Activated CD4-positive, CD25-positive, alpha-beta regulatory T cell treated with anti-CD3 and anti-CD28 coated beads, Interleukin-2, amount 50 U/mL, for 24 hours (primary cell): ENCODE data around the gene SPECC1L.

Source experiments
- ATAC-seq, 2 donors: fragments of 150-1000 bp; cut with Tn5 transposase; one replicate each; pipeline ENCODE4 v1.10.0; 2021; ENCODE audit warnings: mild to moderate bottlenecking in 1 of 2, moderate library complexity in 1 of 2

Gene SPECC1L

DNA sequence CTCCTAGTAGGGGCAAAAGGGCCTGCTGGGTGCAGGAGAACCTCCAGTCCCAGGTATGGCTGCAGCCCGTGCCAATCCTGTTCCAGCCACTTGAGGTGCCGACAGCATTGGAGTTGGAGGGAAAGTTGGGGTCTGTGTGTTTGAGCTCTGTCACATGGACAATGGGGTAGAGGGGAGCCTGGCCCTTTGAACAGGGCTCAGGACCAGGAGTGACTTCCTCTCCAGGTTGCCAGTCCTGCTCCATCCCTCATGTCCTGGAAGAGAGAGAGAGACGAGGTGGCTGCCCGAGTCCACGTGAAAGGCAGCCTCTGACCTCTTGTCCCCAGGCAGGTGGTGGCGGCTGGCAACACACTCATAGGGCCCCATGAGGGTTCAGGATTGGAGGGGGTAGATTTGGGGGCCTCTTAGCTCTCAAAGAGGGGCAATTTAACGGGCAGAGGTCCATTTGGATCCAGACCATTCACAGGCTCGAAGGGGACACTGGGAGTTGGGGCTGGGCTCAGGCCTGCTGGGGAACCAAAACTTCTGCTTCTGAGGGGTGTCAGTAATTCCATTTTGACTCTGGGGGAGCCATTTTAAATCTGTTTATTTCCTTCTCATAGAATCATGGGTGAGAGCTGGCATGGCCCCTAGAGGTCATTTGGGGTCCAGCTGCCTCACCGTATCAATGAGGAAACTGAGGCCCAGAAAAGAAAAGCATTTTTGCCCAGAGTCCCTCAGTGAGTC lies 160.8 kb downstream of the SPECC1L start:
- no peak for ATAC-seq

DNA sequence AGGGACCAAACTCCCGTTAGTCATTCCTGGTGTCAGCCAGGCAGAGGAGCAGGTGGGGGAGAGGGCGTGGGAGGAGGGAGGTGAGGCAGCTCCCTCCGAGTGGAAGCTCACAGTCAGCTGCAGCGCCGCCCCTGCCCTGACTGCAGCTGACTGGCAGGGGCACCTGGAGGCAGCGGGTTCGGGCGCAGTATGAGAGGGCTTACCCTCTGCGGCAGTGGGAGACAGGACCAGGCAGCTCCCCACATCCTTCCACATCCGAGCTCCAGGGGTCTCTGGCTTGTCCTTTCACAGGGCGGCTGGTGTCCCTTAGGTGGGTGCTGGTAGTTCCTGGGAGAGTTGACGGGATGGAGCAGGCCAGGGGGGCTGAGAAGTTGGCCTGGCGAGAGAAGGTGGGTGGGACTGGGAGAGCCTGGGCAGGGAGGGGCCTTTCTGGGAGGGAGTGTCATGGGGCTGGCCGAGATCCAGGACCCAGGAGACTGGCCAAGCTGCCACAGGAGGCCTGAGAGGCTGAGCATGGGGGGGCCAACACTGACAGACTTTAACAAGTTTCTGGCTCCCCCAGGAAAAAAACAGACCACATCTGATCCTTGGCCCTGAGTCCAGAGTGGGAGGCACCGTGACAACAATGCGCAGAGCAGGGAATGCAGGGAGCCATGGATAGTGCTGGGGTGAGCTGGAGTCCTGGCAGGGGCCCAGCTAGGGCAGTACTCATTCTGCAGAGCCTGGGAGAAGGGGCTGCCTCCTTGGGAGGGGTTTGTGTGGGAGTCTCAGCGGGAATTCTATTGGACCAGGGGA lies 161.6 kb downstream of the SPECC1L start:
- no peak for ATAC-seq

DNA sequence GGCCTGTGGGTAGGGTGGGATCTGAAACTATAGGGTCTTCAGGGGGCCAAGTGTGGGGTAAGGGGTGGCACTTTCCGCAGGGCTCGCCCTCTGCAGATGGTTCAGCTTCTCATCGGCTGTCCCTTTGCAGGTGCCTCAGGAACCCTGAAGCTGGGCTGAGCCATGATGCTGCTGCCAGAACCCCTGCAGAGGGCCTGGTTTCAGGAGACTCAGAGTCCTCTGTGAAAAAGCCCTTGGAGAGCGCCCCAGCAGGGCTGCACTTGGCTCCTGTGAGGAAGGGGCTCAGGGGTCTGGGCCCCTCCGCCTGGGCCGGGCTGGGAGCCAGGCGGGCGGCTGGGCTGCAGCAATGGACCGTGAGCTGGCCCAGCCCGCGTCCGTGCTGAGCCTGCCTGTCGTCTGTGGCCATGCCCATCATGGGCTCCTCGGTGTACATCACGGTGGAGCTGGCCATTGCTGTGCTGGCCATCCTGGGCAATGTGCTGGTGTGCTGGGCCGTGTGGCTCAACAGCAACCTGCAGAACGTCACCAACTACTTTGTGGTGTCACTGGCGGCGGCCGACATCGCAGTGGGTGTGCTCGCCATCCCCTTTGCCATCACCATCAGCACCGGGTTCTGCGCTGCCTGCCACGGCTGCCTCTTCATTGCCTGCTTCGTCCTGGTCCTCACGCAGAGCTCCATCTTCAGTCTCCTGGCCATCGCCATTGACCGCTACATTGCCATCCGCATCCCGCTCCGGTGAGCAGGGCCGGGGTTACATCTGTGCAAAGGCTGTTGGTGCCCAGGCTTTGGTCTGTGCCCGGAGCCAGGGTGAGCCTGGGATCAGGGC lies 162.6 kb downstream of the SPECC1L start:
- no peak for ATAC-seq

DNA sequence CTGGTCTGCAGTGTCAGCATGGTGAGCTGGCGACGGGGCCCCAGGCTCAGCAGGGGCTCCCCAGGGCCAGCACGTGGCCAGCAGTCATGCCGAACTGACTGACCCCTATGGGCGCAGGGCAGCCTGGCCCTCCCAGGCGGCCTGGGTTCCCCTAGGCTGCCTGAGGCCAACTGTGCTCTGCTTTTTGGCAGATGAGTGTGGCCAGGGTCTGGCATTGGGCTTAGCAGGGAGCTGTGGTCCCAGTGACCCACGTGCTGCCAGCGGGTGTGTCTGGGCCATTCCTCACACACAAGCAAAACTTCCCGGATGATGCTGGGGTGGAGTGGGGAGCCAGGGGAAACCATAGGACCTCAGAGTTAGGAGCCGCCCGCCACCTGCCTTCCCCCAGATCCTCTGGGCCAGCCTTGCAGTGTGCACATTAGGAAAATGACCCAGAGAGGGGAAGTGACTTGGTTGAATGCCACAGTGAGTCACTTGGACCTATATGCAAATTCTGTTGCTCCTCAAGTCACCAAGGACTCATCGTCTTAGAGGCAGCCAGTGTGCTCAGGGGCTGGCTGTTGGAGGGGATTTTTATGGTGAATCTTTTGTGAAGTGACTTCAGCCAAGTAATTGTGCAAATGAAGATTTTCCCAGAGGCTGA lies 163.3 kb downstream of the SPECC1L start:
- peak; percentile 86 to 88 for ATAC-seq

DNA sequence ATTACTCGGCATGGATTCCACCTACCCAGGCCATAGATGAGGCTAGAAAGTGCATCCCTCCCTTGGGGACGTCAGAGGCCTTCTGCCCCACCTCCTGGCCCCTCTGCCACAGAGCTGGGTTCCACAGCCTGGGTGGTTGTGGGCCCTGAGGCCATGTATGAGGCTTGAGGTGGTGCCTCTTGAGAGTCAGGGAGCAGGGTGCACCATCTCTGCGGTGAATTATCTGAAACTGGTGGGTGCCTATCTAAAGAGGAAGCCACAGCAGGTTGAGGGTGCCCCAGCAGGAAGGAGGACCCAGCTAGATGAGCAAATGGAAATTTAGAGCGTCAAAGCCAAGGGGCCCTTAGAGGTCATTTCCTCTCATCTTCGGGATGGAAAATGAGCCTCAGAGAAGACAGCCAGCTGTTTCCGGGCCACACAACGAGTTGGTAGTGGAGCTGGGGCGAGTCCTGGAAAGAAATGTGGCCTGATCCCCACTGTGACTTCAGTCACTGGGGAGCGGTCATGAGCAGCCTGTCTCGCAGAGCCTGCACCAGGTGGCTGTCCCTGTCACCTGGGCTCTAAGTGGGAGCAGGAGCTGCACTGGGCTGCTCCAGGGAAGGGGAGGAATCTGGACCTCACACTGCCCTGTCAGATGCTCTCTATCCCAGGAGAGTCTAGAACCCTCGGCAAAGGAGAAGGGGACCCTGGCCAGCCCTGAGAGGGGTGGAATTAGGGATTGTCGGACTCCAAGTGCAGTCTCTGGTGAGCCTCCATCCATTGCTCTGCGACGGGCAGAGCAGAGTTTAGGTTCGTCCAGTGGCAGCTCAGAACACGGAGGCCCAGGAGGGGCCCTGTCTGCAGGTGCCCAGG lies 164.1 kb downstream of the SPECC1L start:
- peak; percentile 75 to 78 for ATAC-seq

DNA sequence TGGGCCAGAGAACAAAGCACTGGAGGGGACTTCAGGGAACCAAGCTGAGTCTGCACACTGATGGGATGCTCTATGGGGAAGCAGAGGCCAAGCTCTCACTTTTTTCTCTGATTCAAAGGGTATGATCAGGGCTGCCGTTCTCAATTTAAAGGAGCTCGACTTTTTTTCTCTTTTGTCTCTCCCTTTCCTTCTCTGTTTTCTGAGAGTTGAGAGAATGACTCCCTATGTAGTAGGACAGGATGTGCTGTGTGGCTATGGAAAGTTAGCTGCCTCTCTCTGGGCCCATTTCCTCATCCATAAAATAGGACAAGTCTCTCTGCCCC lies 164.7 kb downstream of the SPECC1L start:
- no peak for ATAC-seq

DNA sequence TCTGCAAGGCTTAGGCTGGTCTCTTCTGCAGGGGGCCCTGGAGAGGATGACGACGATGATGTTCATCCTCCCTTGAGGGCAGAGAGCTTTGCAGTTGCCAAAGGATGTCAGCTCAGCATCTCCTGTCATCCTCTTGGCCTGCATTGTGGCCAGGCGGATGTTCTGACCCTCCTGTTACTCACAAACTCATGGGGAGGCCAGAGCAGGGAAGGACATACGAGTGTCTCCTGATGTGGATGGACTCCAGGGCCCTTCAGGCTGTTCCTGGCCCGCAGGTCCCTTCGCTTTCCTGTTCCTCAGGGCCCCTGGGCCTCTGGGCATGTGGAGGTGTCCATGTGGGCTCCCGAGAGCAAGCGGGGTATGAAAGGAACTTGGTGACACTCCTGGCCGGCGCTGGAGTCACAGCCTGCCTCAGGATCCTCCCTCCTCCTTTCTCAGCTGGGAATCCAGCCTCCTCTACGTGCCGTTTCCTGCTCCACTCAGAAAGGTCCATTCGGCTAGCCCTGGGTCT lies 165.3 kb downstream of the SPECC1L start:
- ATAC-seq, result no peak

DNA sequence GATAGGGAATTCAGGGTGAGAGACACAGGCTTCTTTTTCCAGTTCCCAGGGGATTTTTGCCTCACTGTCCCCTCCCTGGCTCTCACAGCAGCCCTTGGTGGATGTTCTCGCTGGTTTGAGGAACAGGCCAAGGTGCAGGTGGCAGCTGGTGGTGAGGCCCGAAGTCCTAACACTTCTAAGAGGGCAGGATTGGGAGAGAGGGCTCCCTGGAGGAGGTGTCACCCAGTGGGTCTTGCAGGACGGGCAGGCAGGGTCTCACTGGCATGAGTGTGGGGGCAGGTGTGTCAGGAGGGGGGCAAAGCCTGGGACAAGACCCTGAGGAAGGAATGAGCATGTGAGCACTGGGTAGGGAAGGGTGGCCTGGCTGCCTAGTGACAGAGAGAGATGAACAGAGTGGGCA lies 165.9 kb downstream of the SPECC1L start:
- ATAC-seq, result no peak

DNA sequence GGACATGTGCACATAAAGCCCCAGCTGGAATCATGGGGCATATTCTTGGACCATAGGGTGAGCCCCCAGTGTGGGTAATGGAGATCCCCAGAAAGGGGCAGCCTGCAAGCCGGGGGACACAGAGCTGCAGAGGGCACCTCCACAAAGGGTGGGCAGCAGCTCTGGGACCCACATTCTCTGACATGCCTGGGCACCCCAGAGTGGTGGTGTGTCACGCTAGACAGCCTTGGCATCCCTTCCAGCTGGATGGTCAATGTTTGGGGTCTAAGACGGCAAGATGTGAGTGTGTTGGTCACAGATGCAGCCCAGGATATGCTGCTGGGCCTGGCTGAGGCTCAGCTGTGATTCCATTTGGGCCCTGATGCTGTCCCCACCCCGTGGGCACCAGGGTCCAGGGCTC lies 166.5 kb downstream of the SPECC1L start:
- ATAC-seq, result no peak

DNA sequence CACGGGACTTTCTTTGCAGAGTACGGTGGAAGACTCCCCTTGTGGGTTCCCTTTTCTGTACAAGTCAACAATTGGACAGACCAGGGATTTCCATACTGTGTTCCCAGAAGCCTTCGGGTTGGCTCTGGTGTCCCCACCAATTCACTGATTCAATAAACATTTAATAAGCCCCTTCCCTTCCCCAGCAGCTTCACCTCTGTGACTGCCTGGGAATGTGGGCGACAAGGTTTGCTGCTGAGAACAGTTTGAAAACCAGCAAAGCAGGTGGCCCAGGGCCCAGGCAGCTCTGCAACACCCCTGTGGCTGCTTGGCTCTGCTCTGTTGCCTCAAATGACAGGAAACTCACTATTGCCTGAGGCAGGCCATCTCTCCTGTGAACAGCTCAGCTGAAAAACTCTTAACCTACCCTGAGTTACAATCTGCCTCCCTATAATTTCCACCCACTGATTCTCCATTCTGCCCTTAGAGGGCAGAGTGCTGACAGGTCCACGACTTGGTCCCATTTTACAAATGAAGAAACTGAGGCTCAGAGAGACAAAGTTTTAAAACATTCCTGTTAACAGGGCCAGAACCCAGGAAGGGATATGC lies 167.2 kb downstream of the SPECC1L start:
- no peak for ATAC-seq

DNA sequence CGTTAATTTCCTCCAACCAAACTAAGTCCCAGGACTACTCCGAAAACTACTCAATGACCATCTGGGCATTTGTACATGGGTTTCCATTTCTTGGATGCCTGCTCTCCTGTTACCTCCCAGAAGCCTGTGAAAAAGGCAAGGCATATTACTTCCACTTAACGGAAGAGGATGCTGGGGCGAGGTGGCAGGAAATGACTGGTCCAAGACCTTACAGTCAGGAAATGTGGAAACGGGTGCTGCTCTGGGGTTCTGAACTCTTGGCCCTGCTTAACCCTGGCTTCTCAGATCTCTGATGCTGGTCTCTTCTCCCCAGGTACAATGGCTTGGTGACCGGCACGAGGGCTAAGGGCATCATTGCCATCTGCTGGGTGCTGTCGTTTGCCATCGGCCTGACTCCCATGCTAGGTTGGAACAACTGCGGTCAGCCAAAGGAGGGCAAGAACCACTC lies 169.7 kb downstream of the SPECC1L start:
- ATAC-seq, result no peak

DNA sequence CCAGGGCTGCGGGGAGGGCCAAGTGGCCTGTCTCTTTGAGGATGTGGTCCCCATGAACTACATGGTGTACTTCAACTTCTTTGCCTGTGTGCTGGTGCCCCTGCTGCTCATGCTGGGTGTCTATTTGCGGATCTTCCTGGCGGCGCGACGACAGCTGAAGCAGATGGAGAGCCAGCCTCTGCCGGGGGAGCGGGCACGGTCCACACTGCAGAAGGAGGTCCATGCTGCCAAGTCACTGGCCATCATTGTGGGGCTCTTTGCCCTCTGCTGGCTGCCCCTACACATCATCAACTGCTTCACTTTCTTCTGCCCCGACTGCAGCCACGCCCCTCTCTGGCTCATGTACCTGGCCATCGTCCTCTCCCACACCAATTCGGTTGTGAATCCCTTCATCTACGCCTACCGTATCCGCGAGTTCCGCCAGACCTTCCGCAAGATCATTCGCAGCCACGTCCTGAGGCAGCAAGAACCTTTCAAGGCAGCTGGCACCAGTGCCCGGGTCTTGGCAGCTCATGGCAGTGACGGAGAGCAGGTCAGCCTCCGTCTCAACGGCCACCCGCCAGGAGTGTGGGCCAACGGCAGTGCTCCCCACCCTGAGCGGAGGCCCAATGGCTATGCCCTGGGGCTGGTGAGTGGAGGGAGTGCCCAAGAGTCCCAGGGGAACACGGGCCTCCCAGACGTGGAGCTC lies 170.2 kb downstream of the SPECC1L start:
- ATAC-seq, result no peak

DNA sequence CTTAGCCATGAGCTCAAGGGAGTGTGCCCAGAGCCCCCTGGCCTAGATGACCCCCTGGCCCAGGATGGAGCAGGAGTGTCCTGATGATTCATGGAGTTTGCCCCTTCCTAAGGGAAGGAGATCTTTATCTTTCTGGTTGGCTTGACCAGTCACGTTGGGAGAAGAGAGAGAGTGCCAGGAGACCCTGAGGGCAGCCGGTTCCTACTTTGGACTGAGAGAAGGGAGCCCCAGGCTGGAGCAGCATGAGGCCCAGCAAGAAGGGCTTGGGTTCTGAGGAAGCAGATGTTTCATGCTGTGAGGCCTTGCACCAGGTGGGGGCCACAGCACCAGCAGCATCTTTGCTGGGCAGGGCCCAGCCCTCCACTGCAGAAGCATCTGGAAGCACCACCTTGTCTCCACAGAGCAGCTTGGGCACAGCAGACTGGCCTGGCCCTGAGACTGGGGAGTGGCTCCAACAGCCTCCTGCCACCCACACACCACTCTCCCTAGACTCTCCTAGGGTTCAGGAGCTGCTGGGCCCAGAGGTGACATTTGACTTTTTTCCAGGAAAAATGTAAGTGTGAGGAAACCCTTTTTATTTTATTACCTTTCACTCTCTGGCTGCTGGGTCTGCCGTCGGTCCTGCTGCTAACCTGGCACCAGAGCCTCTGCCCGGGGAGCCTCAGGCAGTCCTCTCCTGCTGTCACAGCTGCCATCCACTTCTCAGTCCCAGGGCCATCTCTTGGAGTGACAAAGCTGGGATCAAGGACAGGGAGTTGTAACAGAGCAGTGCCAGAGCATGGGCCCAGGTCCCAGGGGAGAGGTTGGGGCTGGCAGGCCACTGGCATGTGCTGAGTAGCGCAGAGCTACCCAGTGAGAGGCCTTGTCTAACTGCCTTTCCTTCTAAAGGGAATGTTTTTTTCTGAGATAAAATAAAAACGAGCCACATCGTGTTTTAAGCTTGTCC lies 171.0 kb downstream of the SPECC1L start:
- no peak for ATAC-seq

DNA sequence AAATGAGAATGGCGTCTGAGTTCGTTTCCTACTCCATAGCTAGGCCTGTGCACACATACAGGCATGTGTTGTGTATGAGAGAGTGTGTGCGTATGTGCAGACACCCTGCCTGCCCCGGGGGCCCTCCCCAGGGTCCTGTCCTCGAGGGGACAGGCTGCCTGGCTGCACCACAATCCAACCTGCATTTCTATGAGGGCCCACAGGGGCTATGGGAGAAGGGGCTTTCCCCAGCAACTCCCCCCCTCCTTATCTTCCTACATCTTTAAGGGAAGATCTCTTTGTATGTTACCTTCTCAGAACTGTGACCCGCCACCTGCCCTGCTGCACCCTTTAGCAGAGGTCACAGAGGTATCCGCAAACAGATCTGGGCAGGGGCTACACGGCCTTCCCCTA lies 171.7 kb downstream of the SPECC1L start:
- no peak for ATAC-seq

DNA sequence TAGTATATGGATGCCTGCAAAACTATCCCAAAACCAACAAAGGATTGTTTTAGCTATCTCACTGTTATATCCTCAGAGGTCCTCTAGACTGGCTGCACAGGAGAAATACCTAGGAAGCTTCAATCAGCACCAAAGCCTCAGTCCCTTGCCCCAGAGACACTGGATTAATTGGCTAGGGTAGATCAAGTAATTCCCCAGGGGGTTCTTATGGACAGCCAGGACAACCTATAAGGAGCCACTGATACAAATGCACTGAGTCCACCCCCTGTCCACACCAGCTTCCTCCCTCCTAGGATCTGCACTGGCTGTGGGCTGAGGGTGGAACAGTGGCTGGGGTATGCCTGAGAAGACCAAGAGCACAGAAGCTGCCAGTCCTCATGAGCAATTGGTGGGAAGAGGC lies 173.0 kb downstream of the SPECC1L start:
- ATAC-seq, result no peak

DNA sequence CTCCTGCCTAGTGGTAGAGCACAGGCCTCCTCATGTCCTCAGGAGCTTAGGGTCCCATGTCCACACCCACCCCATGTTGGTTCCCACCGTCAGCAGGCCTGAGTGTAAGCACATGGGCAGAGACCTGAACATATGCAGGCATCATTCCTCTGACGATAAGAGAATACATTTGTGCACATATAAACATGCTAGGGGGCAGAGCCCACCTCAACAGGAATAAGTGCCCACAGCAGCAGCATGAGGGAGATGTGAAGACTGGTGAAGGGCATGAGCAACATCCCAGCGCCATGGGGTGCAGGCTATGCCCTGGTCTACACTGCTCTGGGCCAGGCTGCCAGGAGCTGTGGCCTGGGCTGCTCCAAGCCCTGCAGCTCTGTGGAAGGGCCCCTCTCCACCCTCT lies 173.6 kb downstream of the SPECC1L start:
- ATAC-seq, result no peak

DNA sequence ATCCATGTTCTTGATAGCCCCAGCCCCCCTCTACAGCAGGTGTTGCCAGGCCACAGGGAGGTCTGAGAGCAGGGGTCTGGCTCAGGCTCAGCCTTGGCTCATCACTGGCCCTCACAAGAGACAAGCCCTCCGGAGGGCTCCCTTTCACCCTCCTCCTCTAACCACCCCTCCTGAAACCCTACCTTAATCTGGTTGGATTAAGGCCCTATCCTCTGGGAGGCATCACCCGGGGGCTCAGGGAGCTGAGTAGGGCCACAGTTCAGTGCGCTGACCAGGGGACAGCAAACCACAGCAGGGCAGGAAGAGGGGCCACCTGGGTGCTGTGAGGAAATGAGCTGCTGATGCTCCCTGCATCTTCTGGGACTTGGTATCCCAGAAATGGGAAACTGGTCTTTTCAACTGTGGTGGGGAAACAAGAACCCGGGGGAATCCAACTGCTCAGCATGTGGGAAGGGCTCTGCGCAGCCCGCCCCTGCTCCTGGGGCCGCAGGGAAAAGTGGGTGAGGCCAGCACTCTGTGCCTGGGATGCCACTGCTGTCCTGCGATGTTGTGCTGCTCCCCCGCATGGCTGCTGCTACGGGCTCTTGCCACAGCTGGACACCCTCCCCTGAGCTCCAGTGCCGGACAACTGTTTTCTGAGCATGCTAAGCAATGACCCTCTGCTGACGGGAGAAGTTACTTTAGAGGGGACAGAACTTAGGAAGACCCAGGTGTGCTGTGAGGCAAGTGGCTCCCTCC lies 174.3 kb downstream of the SPECC1L start:
- ATAC-seq, result no peak

DNA sequence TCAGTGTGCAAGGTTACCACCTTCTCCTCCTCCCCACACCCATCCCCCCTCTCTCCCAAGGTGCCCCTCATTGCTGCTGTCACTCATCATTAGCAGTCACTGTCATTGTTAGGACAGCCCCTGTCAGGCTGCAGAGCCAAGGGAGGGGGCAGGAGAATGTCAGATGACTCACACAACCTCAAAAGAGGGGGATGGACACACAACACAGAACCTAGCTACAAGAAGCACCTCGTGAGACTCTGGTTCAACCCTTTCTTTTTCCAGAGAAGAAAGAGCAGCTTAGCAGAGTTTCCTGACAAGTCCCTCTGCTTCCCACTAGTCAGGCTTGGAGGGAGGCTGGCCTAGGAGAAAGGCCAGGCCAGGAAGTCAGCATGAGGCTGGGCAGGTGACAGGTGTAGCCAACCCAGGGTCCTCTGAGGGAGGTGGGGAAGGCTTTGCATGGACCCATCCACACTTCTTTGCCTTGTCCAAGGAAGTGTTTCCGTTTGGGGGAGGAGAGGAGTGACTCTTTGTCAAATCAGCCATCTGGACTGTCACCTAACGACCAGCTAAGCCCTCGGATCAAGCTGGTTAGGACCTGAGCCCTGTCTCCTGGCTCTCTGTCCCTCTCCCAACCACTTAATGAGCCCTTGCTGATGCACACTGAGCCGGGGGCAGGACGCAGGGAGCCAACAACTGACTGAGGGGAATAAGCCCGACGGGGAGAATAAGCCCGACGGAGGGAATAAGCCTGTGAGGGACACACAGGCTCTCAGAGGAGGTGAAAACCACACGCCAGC lies 175.0 kb downstream of the SPECC1L start:
- ATAC-seq, result peak; percentile 86 to 92
